ENCODE results near the gene MAB21L4. TPM values are rescaled to one million over a fixed set of nuclear protein-coding genes. Genes with fewer than 3 reads are reported as not detected.

Gene MAB21L4
- total and polyA plus RNA-seq, 2 experiments from 2014 or later = not detected

GRCh38 chr2:240837621-240838020 is 58.3 kb downstream of the MAB21L4 start:
- H3K4me1 ChIP-seq (ENCODE audit: insufficient read depth) = peaks cover 2% of the 10 kb centered on the region; the same call in 1 of the 2 replicates
- ATAC-seq (no peak), DNase-seq (ENCODE audit: low spot score) (no peak)
- no peak overlapping the region for H3K27ac ChIP-seq (ENCODE audit: low read depth)
- H2AFZ ChIP-seq = no peak overlapping the region
- no peaks in the 10 kb centered on the region for H3F3A ChIP-seq (replicated peaks; ENCODE audit: low read depth)
- Mint-ChIP-seq H3K27me3 (ENCODE audit: insufficient read depth, low read depth, poor library complexity) (peaks cover 3% of the 10 kb centered on the region), H3K27ac (no peak overlapping the region), H3K9me3 (no peaks in the 10 kb centered on the region), H3K36me3 (ENCODE audit: low read depth) (no peaks in the 10 kb centered on the region), H3K4me1 (peaks cover 4% of the 10 kb centered on the region; the same call in 2 of the 3 replicates), H3K4me3 (no peak overlapping the region)
- no peak overlapping the region for H3K4me3 ChIP-seq
- no peaks in the 10 kb centered on the region for H3K36me3 ChIP-seq (ENCODE audit: insufficient read depth)
- H3K4me2 ChIP-seq = no peak overlapping the region
- H3K9me2 ChIP-seq (ENCODE audit: insufficient read depth) = no peaks in the 10 kb centered on the region
- H3K27me3 ChIP-seq (ENCODE audit: insufficient read depth) = no peaks in the 10 kb centered on the region
- no peaks in the 10 kb centered on the region for H4K20me1 ChIP-seq (replicated peaks; ENCODE audit: insufficient read depth)
- TF ChIP-seq STAT1 (IDR thresholded peaks at IDR 0.05; ENCODE audit: unreplicated experiment) (no peak), ETS1 (IDR thresholded peaks at IDR 0.05) (no peak), NANOG (IDR thresholded peaks at IDR 0.05; ENCODE audit: borderline replicate concordance) (no peak)
- no peaks in the 10 kb centered on the region for H3K79me2 ChIP-seq (replicated peaks; ENCODE audit: insufficient read depth)

GRCh38 chr2:240836781-240837467 is 59.0 kb downstream of the MAB21L4 start:
- no peaks in the 10 kb centered on the region for H3K36me3 ChIP-seq (ENCODE audit: insufficient read depth)
- DNase-seq (ENCODE audit: low spot score) = no peak
- H3K27me3 ChIP-seq (ENCODE audit: insufficient read depth) = no peaks in the 10 kb centered on the region
- no peaks in the 10 kb centered on the region for H4K20me1 ChIP-seq (replicated peaks; ENCODE audit: insufficient read depth)
- no peaks in the 10 kb centered on the region; the same call in 2 of the 3 replicates for H3K4me1 Mint-ChIP-seq
- H3F3A ChIP-seq (replicated peaks; ENCODE audit: low read depth) = no peaks in the 10 kb centered on the region
- no peaks in the 10 kb centered on the region for H3K79me2 ChIP-seq (replicated peaks; ENCODE audit: insufficient read depth)
- no peaks in the 10 kb centered on the region for H3K9me2 ChIP-seq (ENCODE audit: insufficient read depth)
- ATAC-seq = no peak
- H3K4me3 Mint-ChIP-seq = no peak overlapping the region
- H2AFZ ChIP-seq = no peak overlapping the region
- peaks cover 3% of the 10 kb centered on the region for H3K27me3 Mint-ChIP-seq (ENCODE audit: insufficient read depth, low read depth, poor library complexity)
- no peaks in the 10 kb centered on the region for H3K36me3 Mint-ChIP-seq (ENCODE audit: low read depth)
- no peak overlapping the region for H3K27ac ChIP-seq (ENCODE audit: low read depth)
- H3K4me2 ChIP-seq = no peak overlapping the region
- peaks cover 3% of the 10 kb centered on the region; the same call in 1 of the 2 replicates for H3K4me1 ChIP-seq (ENCODE audit: insufficient read depth)
- H3K4me3 ChIP-seq = no peak overlapping the region
- no peak overlapping the region for H3K27ac Mint-ChIP-seq
- H3K9me3 Mint-ChIP-seq = no peaks in the 10 kb centered on the region
- TF ChIP-seq EZH2 (IDR thresholded peaks at IDR 0.05; ENCODE audit: low read depth, unreplicated experiment) = no peak
- no peak for TF ChIP-seq CTCF (conservative IDR thresholded peaks at IDR 0.05; ENCODE audit: low read depth in 2 of 2)
- no peak for TF ChIP-seq CREB1 (CRISPR knock-in tag; IDR thresholded peaks at IDR 0.05; ENCODE audit: low read depth)
- no peak for TF ChIP-seq REST (IDR thresholded peaks at IDR 0.05; ENCODE audit: unreplicated experiment)
- TF ChIP-seq STAT1 (IDR thresholded peaks at IDR 0.05; ENCODE audit: unreplicated experiment) = no peak
- TF ChIP-seq JUNB (IDR thresholded peaks at IDR 0.05; ENCODE audit: unreplicated experiment) = no peak
- no peak for TF ChIP-seq POLR2AphosphoS5 (IDR thresholded peaks at IDR 0.05; ENCODE audit: low read depth)

Data from GM23338 (cell line).